SKM-1 (cell line): ENCODE measurements around the gene EVL.

ENCODE experiments used
- DNase-seq: peaks from one replicate; lab custom pipeline; 2025; ENCODE audit not compliant: unreplicated experiment; lab: John Stamatoyannopoulos, UW

The EVL gene

GRCh38 chr14:100108042-100108825 lies 43.0 kb downstream of the EVL start:
- no peak for DNase-seq

- no peak for DNase-seq
Measured at GRCh38 chr14:100108840-100109593, 43.8 kb downstream of the EVL start.

GRCh38 chr14:100109594-100109955 lies 44.4 kb downstream of the EVL start:
- no peak for DNase-seq

- no peak for DNase-seq
Measured at GRCh38 chr14:100110816-100111215, 45.6 kb downstream of the EVL start.

- no peak for DNase-seq
Measured at GRCh38 chr14:100111931-100112704, 46.9 kb downstream of the EVL start.

- DNase-seq = no peak
Measured at GRCh38 chr14:100114109-100114765, 49.0 kb downstream of the EVL start.

GRCh38 chr14:100115236-100115635 lies 50.0 kb downstream of the EVL start:
- no peak for DNase-seq

- DNase-seq = no peak
Measured at GRCh38 chr14:100115726-100116125, 50.5 kb downstream of the EVL start.

- no peak for DNase-seq
Measured at GRCh38 chr14:100116134-100116533, 50.9 kb downstream of the EVL start.

GRCh38 chr14:100117026-100117425 lies 51.8 kb downstream of the EVL start:
- no peak for DNase-seq

- no peak for DNase-seq
Measured at GRCh38 chr14:100117633-100118395, 52.6 kb downstream of the EVL start.

- no peak for DNase-seq
Measured at GRCh38 chr14:100118396-100119011, 53.3 kb downstream of the EVL start.

GRCh38 chr14:100119251-100119650 lies 54.0 kb downstream of the EVL start:
- DNase-seq = no peak

- DNase-seq = no peak
Measured at GRCh38 chr14:100120522-100121269, 55.5 kb downstream of the EVL start.

- no peak for DNase-seq
Measured at GRCh38 chr14:100121643-100122480, 56.6 kb downstream of the EVL start.

GRCh38 chr14:100122481-100123223 lies 57.4 kb downstream of the EVL start:
- peak; percentile 7 for DNase-seq

GRCh38 chr14:100123618-100124017 lies 58.4 kb downstream of the EVL start:
- no peak for DNase-seq
